NT2/D1 (cell line): ENCODE results near the gene ADARB2.

ENCODE experiments used
- DNase-seq: peaks from one replicate; pipeline ENCODE4 v3.0.0-alpha.2; 2011; ENCODE audit warnings: low read depth, low spot score
- H3K27me3 ChIP-seq: 2 replicates; pipeline ENCODE4 v1.6.0; 2011; ENCODE audit warnings: mild to moderate bottlenecking; ENCODE audit not compliant: insufficient read length, insufficient read depth
- H3K36me3 ChIP-seq: 2 replicates; pipeline ENCODE4 v1.6.1; 2011; ENCODE audit warnings: mild to moderate bottlenecking, low read length, mixed read lengths; ENCODE audit not compliant: insufficient read depth, insufficient read length
- H3K4me1 ChIP-seq: 2 replicates; pipeline ENCODE4 v1.5.1; 2011; ENCODE audit not compliant: insufficient read depth, insufficient read length
- H3K4me3 ChIP-seq: 2 replicates; pipeline ENCODE4 v1.5.1; 2011; ENCODE audit warnings: low read depth; ENCODE audit not compliant: insufficient read length
- H3K9ac ChIP-seq: 2 replicates; pipeline ENCODE4 v1.6.0; 2011; ENCODE audit warnings: low read depth; ENCODE audit not compliant: insufficient read length
- H3K9me3 ChIP-seq: 2 replicates; pipeline ENCODE4 v1.5.1; 2011; ENCODE audit warnings: mild to moderate bottlenecking, low read length; ENCODE audit not compliant: insufficient read depth
- SUZ12 ChIP-seq: IDR thresholded peaks from 2 replicates; pipeline ENCODE4 v1.6.1; 2011; ENCODE audit not compliant: insufficient read length, insufficient read depth; ENCODE audit errors: extremely low read depth
- YY1 ChIP-seq: IDR thresholded peaks from 2 replicates; pipeline ENCODE4 v1.6.1; 2011; ENCODE audit not compliant: insufficient read length, insufficient read depth
- ZNF274 ChIP-seq: IDR thresholded peaks from 2 replicates; pipeline ENCODE4 v1.6.1; 2011; ENCODE audit warnings: mild to moderate bottlenecking, low read depth, low read length

The ADARB2 gene

GRCh38 chr10:1667392-1667791 lies 69.9 kb downstream of the ADARB2 start:
- H3K27me3 ChIP-seq = no peaks in the 10 kb centered on the region
- no peaks in the 10 kb centered on the region for H3K4me1 ChIP-seq
- no peak overlapping the region for H3K4me3 ChIP-seq
- no peaks in the 10 kb centered on the region for H3K9me3 ChIP-seq
- no peak overlapping the region for H3K9ac ChIP-seq
- no peaks in the 10 kb centered on the region for H3K36me3 ChIP-seq
- no peak for TF ChIP-seq YY1
- TF ChIP-seq SUZ12 = no peak
- no peak for TF ChIP-seq ZNF274
- no peak for DNase-seq

DNA sequence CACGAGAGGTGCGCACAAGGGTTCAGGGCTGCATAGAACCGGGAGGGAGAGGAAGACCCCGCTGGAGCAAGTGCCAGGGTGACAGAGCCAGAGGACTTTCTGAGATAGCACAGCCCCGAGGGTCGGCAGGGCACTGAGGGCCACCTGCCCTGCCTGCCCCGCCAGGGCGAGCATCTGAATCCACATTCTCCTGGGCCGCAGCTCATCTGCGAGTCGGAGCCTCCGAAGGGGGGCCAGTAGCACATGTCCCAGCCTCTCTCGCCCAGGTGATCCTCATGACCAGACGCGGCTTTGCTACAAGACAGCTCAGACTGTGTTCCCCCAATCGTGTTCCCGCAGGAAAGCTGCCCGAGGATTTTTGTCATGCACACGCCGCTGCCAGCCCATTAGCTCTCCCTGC lies 71.2 kb downstream of the ADARB2 start:
- no peaks in the 10 kb centered on the region for H3K27me3 ChIP-seq
- no peaks in the 10 kb centered on the region for H3K4me1 ChIP-seq
- no peak for DNase-seq
- no peaks in the 10 kb centered on the region for H3K36me3 ChIP-seq
- TF ChIP-seq ZNF274 (no peak), SUZ12 (no peak), YY1 (no peak)
- peaks cover 8% of the 10 kb centered on the region; the same call in 1 of the 2 replicates for H3K9me3 ChIP-seq
- H3K9ac ChIP-seq = no peak overlapping the region
- no peak overlapping the region for H3K4me3 ChIP-seq

GRCh38 chr10:1665681-1666080 lies 71.6 kb downstream of the ADARB2 start:
- H3K36me3 ChIP-seq = no peaks in the 10 kb centered on the region
- no peak for TF ChIP-seq SUZ12
- H3K4me1 ChIP-seq = no peaks in the 10 kb centered on the region
- peaks cover 11% of the 10 kb centered on the region; the same call in 1 of the 2 replicates for H3K9me3 ChIP-seq
- H3K27me3 ChIP-seq = no peaks in the 10 kb centered on the region
- H3K4me3 ChIP-seq = no peak overlapping the region
- no peak overlapping the region for H3K9ac ChIP-seq
- DNase-seq = no peak

DNA sequence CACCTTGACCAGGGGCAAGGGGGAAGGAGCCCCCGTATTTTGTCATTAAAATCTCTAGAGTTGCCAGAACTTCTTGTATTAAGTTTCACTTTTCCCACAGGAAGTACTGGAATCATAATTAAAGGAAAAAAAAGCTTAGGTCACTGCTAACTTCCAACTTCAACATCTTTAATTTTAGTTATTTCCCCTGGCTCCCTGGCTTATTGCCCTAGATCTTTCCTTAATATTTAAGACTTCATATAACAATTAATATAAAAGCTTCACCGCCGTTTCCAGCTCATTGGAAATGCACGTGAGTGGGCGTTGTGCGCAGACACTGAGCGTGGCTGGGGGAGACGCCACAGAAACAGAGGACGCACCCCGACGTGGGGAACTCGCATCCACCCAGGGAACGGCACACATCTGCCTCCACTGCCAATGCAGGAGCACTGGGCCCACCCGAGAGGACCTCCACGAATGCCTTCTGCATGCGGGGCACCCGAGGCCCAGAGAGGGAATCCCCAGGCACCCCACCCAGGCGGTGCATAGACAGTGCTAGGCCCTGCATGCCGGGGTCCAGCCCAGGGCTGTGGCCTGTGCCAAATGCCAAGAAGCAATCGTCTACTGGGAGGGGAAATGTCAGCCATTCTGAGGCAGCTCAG lies 72.2 kb downstream of the ADARB2 start:
- no peaks in the 10 kb centered on the region for H3K36me3 ChIP-seq
- H3K4me3 ChIP-seq = no peak overlapping the region
- DNase-seq = no peak
- H3K9ac ChIP-seq = no peak overlapping the region
- no peaks in the 10 kb centered on the region for H3K27me3 ChIP-seq
- peaks cover 11% of the 10 kb centered on the region; the same call in 1 of the 2 replicates for H3K9me3 ChIP-seq
- no peak for TF ChIP-seq SUZ12
- no peak for TF ChIP-seq YY1
- no peak for TF ChIP-seq ZNF274
- no peaks in the 10 kb centered on the region for H3K4me1 ChIP-seq

DNA sequence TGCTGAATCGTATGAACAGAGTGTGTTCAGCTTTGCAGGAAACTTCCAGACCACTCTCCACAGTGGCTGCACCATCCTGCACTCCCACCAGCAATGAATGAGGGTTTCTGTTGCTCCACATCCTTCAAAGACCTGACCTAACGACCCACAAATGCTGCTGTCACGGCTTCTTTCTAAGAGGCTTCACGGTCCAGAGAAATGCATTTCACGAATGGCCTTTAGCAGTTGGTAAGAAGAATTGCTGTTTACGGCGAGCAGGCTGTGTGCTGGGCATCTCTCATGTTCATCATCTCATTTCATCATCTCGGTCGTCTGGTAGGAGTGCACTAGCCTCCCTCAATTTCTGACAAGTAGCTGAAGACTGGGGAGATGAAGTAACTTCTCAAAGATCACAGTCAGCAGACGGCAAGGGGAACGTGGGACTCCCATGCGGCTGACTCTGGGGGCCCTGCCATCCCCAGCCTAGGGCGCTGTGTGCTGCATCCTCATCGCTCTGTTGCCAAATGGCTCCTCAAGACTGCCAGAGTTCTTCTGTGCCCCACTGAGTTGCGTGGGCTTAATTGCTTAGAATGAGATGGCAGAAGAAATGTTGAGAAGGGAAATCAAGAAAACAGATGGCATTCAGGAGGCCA lies 72.9 kb downstream of the ADARB2 start:
- Histone ChIP-seq H3K36me3 (no peaks in the 10 kb centered on the region), H3K4me3 (no peak overlapping the region), H3K4me1 (no peaks in the 10 kb centered on the region), H3K9ac (no peak overlapping the region), H3K27me3 (no peaks in the 10 kb centered on the region), H3K9me3 (peaks cover 11% of the 10 kb centered on the region; the same call in 1 of the 2 replicates)
- DNase-seq = no peak
- TF ChIP-seq SUZ12 = no peak
- TF ChIP-seq YY1 = no peak
- TF ChIP-seq ZNF274 = no peak

- no peaks in the 10 kb centered on the region for H3K4me1 ChIP-seq
- no peak overlapping the region for H3K9ac ChIP-seq
- H3K36me3 ChIP-seq = no peaks in the 10 kb centered on the region
- no peak for TF ChIP-seq ZNF274
- no peak for TF ChIP-seq YY1
- TF ChIP-seq SUZ12 = no peak
- DNase-seq = no peak
- no peaks in the 10 kb centered on the region for H3K27me3 ChIP-seq
- H3K9me3 ChIP-seq = peaks cover 11% of the 10 kb centered on the region; the same call in 1 of the 2 replicates
- no peak overlapping the region for H3K4me3 ChIP-seq
These were observed 74.1 kb downstream of the ADARB2 start for GRCh38 chr10:1663226-1663625.

DNA sequence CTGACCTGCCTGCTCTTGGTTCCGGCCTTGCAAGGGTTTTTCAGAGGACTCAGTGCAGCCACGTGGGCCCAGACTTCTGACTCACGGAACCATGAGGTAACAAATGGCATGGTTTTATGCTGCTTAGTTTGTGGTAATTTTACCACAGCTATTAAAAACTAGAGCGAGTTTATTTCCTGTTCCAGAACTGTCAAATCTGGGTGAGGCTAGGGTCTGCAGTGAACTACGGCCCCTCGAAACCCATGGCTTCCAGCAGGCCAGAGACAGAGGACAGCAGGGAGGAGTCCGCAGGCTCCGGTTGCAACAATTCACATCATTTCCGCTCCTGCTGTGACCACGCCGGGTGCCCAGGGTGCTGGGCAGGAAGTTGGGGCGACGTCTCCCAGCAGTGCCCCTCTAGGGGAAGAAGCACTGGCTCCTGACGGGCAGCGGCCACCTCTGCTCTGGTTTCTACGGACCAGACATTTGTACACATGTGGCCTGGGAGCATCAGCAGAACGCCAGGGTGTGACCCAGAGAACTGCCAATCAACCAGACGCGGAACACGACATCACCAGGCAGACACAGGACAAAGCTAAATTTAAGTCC lies 74.8 kb downstream of the ADARB2 start:
- Histone ChIP-seq H3K9me3 (peaks cover 11% of the 10 kb centered on the region; the same call in 1 of the 2 replicates), H3K9ac (no peak overlapping the region)
- DNase-seq = no peak

More for the DNA sequence above, 74.8 kb downstream of the ADARB2 start:
- H3K4me3 ChIP-seq = no peak overlapping the region
- no peak for TF ChIP-seq YY1
- TF ChIP-seq SUZ12 = no peak
- TF ChIP-seq ZNF274 = no peak
- no peaks in the 10 kb centered on the region for H3K27me3 ChIP-seq
- no peaks in the 10 kb centered on the region for H3K4me1 ChIP-seq
- no peaks in the 10 kb centered on the region for H3K36me3 ChIP-seq
